ENCODE data around the gene NRTN. TPM values are rescaled to one million over a fixed set of nuclear protein-coding genes. Genes with fewer than 3 reads are reported as not detected.

The NRTN gene
- total and polyA plus RNA-seq, 2 experiments from 2014 or later, result 4.0 to 5.5 TPM

DNA sequence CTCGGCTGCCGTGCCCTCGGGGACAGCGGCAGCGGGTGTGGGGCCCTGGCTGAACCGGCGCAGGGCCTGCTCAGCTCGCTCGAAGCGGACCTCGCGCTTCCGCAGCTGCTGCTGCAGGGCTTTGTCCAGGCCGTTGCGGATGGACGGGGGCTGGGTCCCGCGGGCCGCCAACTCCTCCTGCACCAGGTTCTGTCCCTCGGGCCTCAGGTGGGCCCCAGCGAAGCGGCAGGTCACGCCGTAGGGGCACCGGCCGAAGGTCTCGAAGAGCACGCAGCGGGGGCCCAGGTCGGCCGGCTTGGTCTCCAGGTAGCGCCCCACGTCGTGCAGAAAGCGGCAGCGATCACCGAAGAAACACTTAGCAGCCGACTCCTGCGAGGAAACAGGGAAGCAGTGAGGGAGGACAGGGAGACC is 15.5 kb upstream of the NRTN start:
- DNase-seq (ENCODE audit: low spot score) (no peak), ATAC-seq (no peak)
- H3K79me2 ChIP-seq (replicated peaks; ENCODE audit: insufficient read depth), result no peaks in the 10 kb centered on the region
- H3K36me3 Mint-ChIP-seq (ENCODE audit: low read depth), result peaks cover 41% of the 10 kb centered on the region
- no peak overlapping the region for H3K4me3 ChIP-seq
- no peaks in the 10 kb centered on the region for H3K9me2 ChIP-seq (ENCODE audit: insufficient read depth)
- H3K9me3 Mint-ChIP-seq, result no peaks in the 10 kb centered on the region; the same call in 1 of the 3 replicates
- H3K27me3 ChIP-seq (ENCODE audit: insufficient read depth), result no peaks in the 10 kb centered on the region
- peaks cover 2% of the 10 kb centered on the region; the same call in 1 of the 2 replicates for H4K20me1 ChIP-seq (replicated peaks; ENCODE audit: insufficient read depth)
- peaks cover 19% of the 10 kb centered on the region for H3K27me3 Mint-ChIP-seq (ENCODE audit: insufficient read depth, low read depth, poor library complexity)
- no peaks in the 10 kb centered on the region for H3K4me1 ChIP-seq (ENCODE audit: insufficient read depth)
- TF ChIP-seq POLR2AphosphoS5 (IDR thresholded peaks at IDR 0.05; ENCODE audit: low read depth), result no peak
- TF ChIP-seq STAT1 (IDR thresholded peaks at IDR 0.05; ENCODE audit: unreplicated experiment), result no peak
- TF ChIP-seq CTCF (conservative IDR thresholded peaks at IDR 0.05; ENCODE audit: low read depth in 2 of 2), result no peak
- no peak for TF ChIP-seq ETS1 (IDR thresholded peaks at IDR 0.05)
- TF ChIP-seq REST (IDR thresholded peaks at IDR 0.05; ENCODE audit: unreplicated experiment), result no peak
- no peak for TF ChIP-seq ZNF114 (CRISPR knock-in tag; IDR thresholded peaks at IDR 0.05)
- TF ChIP-seq JUNB (IDR thresholded peaks at IDR 0.05; ENCODE audit: unreplicated experiment), result no peak
- no peak for TF ChIP-seq EZH2 (IDR thresholded peaks at IDR 0.05; ENCODE audit: low read depth, unreplicated experiment)
- no peak for TF ChIP-seq NANOG (IDR thresholded peaks at IDR 0.05; ENCODE audit: borderline replicate concordance)
- TF ChIP-seq, protein P1, sequence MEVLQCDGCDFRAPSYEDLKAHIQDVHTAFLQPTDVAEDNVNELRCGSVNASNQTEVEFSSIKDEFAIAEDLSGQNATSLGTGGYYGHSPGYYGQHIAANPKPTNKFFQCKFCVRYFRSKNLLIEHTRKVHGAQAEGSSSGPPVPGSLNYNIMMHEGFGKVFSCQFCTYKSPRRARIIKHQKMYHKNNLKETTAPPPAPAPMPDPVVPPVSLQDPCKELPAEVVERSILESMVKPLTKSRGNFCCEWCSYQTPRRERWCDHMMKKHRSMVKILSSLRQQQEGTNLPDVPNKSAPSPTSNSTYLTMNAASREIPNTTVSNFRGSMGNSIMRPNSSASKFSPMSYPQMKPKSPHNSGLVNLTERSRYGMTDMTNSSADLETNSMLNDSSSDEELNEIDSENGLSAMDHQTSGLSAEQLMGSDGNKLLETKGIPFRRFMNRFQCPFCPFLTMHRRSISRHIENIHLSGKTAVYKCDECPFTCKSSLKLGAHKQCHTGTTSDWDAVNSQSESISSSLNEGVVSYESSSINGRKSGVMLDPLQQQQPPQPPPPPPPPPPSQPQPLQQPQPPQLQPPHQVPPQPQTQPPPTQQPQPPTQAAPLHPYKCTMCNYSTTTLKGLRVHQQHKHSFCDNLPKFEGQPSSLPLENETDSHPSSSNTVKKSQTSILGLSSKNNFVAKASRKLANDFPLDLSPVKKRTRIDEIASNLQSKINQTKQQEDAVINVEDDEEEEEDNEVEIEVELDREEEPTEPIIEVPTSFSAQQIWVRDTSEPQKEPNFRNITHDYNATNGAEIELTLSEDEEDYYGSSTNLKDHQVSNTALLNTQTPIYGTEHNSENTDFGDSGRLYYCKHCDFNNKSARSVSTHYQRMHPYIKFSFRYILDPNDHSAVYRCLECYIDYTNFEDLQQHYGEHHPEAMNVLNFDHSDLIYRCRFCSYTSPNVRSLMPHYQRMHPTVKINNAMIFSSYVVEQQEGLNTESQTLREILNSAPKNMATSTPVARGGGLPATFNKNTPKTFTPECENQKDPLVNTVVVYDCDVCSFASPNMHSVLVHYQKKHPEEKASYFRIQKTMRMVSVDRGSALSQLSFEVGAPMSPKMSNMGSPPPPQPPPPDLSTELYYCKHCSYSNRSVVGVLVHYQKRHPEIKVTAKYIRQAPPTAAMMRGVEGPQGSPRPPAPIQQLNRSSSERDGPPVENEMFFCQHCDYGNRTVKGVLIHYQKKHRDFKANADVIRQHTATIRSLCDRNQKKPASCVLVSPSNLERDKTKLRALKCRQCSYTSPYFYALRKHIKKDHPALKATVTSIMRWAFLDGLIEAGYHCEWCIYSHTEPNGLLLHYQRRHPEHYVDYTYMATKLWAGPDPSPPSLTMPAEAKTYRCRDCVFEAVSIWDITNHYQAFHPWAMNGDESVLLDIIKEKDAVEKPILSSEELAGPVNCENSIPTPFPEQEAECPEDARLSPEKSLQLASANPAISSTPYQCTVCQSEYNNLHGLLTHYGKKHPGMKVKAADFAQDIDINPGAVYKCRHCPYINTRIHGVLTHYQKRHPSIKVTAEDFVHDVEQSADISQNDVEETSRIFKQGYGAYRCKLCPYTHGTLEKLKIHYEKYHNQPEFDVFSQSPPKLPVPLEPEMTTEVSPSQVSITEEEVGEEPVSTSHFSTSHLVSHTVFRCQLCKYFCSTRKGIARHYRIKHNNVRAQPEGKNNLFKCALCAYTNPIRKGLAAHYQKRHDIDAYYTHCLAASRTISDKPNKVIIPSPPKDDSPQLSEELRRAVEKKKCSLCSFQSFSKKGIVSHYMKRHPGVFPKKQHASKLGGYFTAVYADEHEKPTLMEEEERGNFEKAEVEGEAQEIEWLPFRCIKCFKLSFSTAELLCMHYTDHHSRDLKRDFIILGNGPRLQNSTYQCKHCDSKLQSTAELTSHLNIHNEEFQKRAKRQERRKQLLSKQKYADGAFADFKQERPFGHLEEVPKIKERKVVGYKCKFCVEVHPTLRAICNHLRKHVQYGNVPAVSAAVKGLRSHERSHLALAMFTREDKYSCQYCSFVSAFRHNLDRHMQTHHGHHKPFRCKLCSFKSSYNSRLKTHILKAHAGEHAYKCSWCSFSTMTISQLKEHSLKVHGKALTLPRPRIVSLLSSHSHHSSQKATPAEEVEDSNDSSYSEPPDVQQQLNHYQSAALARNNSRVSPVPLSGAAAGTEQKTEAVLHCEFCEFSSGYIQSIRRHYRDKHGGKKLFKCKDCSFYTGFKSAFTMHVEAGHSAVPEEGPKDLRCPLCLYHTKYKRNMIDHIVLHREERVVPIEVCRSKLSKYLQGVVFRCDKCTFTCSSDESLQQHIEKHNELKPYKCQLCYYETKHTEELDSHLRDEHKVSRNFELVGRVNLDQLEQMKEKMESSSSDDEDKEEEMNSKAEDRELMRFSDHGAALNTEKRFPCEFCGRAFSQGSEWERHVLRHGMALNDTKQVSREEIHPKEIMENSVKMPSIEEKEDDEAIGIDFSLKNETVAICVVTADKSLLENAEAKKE (CRISPR knock-in tag; IDR thresholded peaks at IDR 0.05), result no peak
- H3F3A ChIP-seq (replicated peaks; ENCODE audit: low read depth), result no peaks in the 10 kb centered on the region
- no peak overlapping the region for H3K27ac Mint-ChIP-seq
- H3K36me3 ChIP-seq (ENCODE audit: insufficient read depth), result peaks cover 5% of the 10 kb centered on the region; the same call in 1 of the 2 replicates
- peaks cover 5% of the 10 kb centered on the region for H3K4me1 Mint-ChIP-seq
- no peak overlapping the region for H3K27ac ChIP-seq (ENCODE audit: low read depth)
- peak overlapping the region; percentile 99 for H3K4me3 Mint-ChIP-seq
- no peak overlapping the region for H3K4me2 ChIP-seq
- H2AFZ ChIP-seq, result no peak overlapping the region
